OCI-LY1 (cell line): ENCODE data around the gene PVALEF.

Experiments
- EZH2 ChIP-seq: fragments of 200-600 bp; sonication (generic), shearing (Covaris generic); IDR thresholded peaks from 2 replicates; pipeline ENCODE4 v1.8.0; 2017; ENCODE audit warnings: borderline replicate concordance, mixed run types, mild to moderate bottlenecking, antibody characterized with exemption, low read length, moderate library complexity, mixed read lengths
- TF ChIP-seq, protein P1 (sequence below): fragments of 200-600 bp; sonication (generic), shearing (Covaris generic); IDR thresholded peaks from 2 replicates; pipeline ENCODE4 v1.5.1; 2017; ENCODE audit warnings: mild to moderate bottlenecking, antibody characterized with exemption, low read length, moderate library complexity, mixed read lengths

DNA sequence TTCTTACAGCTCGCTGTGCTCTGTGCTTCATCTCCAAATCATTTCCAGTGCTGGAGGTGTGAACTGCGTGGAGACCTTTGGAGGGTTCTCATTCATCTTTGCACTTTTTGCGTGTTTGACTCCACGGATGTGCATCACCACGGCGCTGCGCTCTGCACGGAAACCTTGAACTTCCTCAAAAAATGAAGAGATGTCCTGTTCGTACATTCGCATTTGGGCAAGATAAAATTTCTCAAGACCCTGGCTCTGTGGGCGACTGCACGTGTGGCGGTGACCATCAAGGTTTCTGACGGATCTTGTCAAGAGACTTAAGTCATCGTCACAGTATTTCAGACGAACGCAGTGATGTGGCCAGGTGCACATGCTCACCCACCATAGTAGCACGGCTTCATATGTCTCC is 10.3 kb upstream of the PVALEF start:
- TF ChIP-seq, protein P1, sequence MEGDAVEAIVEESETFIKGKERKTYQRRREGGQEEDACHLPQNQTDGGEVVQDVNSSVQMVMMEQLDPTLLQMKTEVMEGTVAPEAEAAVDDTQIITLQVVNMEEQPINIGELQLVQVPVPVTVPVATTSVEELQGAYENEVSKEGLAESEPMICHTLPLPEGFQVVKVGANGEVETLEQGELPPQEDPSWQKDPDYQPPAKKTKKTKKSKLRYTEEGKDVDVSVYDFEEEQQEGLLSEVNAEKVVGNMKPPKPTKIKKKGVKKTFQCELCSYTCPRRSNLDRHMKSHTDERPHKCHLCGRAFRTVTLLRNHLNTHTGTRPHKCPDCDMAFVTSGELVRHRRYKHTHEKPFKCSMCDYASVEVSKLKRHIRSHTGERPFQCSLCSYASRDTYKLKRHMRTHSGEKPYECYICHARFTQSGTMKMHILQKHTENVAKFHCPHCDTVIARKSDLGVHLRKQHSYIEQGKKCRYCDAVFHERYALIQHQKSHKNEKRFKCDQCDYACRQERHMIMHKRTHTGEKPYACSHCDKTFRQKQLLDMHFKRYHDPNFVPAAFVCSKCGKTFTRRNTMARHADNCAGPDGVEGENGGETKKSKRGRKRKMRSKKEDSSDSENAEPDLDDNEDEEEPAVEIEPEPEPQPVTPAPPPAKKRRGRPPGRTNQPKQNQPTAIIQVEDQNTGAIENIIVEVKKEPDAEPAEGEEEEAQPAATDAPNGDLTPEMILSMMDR: no peak
- TF ChIP-seq EZH2: no peak
